ENCODE measurements around the gene GASK1A.

GASK1A gene

GRCh38 chr3:43081796-43082195 lies 102.7 kb downstream of the GASK1A start:
- peaks cover 2% of the 10 kb centered on the region for H3K9me3 Mint-ChIP-seq

GRCh38 chr3:43082457-43082856 lies 103.3 kb downstream of the GASK1A start:
- TF ChIP-seq, protein P1, sequence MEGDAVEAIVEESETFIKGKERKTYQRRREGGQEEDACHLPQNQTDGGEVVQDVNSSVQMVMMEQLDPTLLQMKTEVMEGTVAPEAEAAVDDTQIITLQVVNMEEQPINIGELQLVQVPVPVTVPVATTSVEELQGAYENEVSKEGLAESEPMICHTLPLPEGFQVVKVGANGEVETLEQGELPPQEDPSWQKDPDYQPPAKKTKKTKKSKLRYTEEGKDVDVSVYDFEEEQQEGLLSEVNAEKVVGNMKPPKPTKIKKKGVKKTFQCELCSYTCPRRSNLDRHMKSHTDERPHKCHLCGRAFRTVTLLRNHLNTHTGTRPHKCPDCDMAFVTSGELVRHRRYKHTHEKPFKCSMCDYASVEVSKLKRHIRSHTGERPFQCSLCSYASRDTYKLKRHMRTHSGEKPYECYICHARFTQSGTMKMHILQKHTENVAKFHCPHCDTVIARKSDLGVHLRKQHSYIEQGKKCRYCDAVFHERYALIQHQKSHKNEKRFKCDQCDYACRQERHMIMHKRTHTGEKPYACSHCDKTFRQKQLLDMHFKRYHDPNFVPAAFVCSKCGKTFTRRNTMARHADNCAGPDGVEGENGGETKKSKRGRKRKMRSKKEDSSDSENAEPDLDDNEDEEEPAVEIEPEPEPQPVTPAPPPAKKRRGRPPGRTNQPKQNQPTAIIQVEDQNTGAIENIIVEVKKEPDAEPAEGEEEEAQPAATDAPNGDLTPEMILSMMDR (IDR thresholded peaks at IDR 0.05; ENCODE audit: unreplicated experiment in 3 of 3), result no peak
- Mint-ChIP-seq H3K4me1 (no peaks in the 10 kb centered on the region), H3K4me3 (no peak overlapping the region), H3K27ac (no peak overlapping the region), H3K27me3 (ENCODE audit: low read depth) (no peaks in the 10 kb centered on the region), H3K9me3 (peaks cover 2% of the 10 kb centered on the region), H3K36me3 (ENCODE audit: low read depth) (peaks cover 56% of the 10 kb centered on the region)

More at GRCh38 chr3:43081796-43082195, 102.7 kb downstream of the GASK1A start:
- no peaks in the 10 kb centered on the region for H3K4me1 Mint-ChIP-seq
- H3K4me3 Mint-ChIP-seq, result no peak overlapping the region
- H3K27me3 Mint-ChIP-seq (ENCODE audit: low read depth), result no peaks in the 10 kb centered on the region
- no peak overlapping the region for H3K27ac Mint-ChIP-seq
- peaks cover 60% of the 10 kb centered on the region for H3K36me3 Mint-ChIP-seq (ENCODE audit: low read depth)
- TF ChIP-seq, protein P1 (IDR thresholded peaks at IDR 0.05; ENCODE audit: unreplicated experiment in 3 of 3), result no peak

- H3K4me3 Mint-ChIP-seq, result no peak overlapping the region
- no peaks in the 10 kb centered on the region for H3K9me3 Mint-ChIP-seq
- peaks cover 5% of the 10 kb centered on the region for H3K4me1 Mint-ChIP-seq
- TF ChIP-seq, protein P1 (IDR thresholded peaks at IDR 0.05; ENCODE audit: unreplicated experiment in 3 of 3), result no peak
- peaks cover 21% of the 10 kb centered on the region for H3K36me3 Mint-ChIP-seq (ENCODE audit: low read depth)
- peak overlapping the region in 2 of 3 experiments; percentile 2 to 21 for H3K27ac Mint-ChIP-seq
- H3K27me3 Mint-ChIP-seq (ENCODE audit: low read depth), result no peaks in the 10 kb centered on the region
These were observed 107.5 kb downstream of the GASK1A start for GRCh38 chr3:43086460-43087165.

DNA sequence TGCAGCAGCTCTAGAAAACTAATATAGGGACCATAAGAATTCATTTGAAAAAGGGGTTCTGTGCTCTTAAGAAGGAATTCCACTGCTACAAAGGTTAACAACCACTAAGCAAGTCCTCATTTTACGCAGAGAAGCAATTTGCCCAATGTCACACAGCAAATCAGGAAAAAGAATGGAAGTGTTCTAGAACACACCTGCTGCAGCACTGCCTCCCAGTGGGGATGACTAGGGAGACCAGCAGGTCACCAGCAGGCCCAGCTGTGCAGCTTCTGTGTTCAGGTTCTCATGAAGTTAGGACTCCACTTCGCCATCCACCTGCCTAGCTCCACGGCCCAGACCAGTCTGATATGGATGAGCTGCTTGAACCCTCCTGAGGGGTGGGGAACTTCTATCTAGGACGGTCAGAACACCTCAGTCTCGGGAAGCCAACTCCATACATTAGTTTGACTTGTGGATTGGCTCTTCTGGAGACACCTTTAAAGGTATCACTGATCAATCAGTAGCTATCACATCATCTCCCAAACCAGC lies 108.2 kb downstream of the GASK1A start:
- TF ChIP-seq, protein P1 (IDR thresholded peaks at IDR 0.05; ENCODE audit: unreplicated experiment in 3 of 3), result no peak
- no peaks in the 10 kb centered on the region for H3K9me3 Mint-ChIP-seq
- no peaks in the 10 kb centered on the region for H3K27me3 Mint-ChIP-seq (ENCODE audit: low read depth)
- peaks cover 9% of the 10 kb centered on the region for H3K4me1 Mint-ChIP-seq
- peak overlapping the region in 1 of 3 experiments; percentile 2 for H3K27ac Mint-ChIP-seq
- no peak overlapping the region for H3K4me3 Mint-ChIP-seq
- H3K36me3 Mint-ChIP-seq (ENCODE audit: low read depth), result peaks cover 21% of the 10 kb centered on the region

GRCh38 chr3:43089081-43089480 lies 110.0 kb downstream of the GASK1A start:
- TF ChIP-seq, protein P1 (IDR thresholded peaks at IDR 0.05; ENCODE audit: unreplicated experiment in 3 of 3), result no peak
- Mint-ChIP-seq H3K4me1 (peaks cover 24% of the 10 kb centered on the region), H3K4me3 (no peak overlapping the region), H3K36me3 (ENCODE audit: low read depth) (peaks cover 11% of the 10 kb centered on the region), H3K27me3 (ENCODE audit: low read depth) (no peaks in the 10 kb centered on the region), H3K27ac (peak overlapping the region in 1 of 3 experiments; percentile 31), H3K9me3 (no peaks in the 10 kb centered on the region)

DNA sequence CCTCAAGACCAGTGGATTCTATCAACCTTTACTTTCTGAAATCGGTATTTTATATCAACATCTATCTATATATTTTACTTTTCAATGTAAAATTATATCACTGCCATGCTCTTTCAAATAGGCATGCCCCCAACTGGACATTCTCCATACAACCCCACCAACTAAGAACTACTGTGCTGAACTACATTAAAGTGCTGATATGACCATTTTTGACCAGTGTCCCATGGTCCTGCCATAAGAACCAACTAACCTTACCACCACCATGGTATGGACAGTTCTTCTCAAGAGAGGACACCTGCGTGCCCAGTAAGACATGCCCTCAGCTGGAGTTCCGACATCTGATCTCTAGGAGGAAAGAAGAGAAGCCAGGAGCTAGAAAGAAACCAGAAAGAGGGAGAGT lies 111.1 kb downstream of the GASK1A start:
- Mint-ChIP-seq H3K27ac (no peak overlapping the region), H3K9me3 (no peaks in the 10 kb centered on the region), H3K4me3 (no peak overlapping the region), H3K36me3 (ENCODE audit: low read depth) (peaks cover 4% of the 10 kb centered on the region), H3K4me1 (peaks cover 34% of the 10 kb centered on the region), H3K27me3 (ENCODE audit: low read depth) (no peaks in the 10 kb centered on the region)
- TF ChIP-seq, protein P1 (IDR thresholded peaks at IDR 0.05; ENCODE audit: unreplicated experiment in 3 of 3), result no peak
